HL-60 (cell line): ENCODE results near the gene TEKTIP1.
A peak's percentile ranks its signal among the peaks of the same experiment; 100 is the strongest.

Source experiments
- POLR2AphosphoS5 ChIP-seq: IDR thresholded peaks from 2 replicates; pipeline ENCODE4 v1.6.1; 2012; ENCODE audit warnings: low read depth
- TF ChIP-seq, protein P1 (sequence below): IDR thresholded peaks from one replicate; pipeline ENCODE4 v1.5.1; 2011; ENCODE audit warnings: low read length, control low read depth, inconsistent platforms; ENCODE audit not compliant: insufficient read depth

DNA sequence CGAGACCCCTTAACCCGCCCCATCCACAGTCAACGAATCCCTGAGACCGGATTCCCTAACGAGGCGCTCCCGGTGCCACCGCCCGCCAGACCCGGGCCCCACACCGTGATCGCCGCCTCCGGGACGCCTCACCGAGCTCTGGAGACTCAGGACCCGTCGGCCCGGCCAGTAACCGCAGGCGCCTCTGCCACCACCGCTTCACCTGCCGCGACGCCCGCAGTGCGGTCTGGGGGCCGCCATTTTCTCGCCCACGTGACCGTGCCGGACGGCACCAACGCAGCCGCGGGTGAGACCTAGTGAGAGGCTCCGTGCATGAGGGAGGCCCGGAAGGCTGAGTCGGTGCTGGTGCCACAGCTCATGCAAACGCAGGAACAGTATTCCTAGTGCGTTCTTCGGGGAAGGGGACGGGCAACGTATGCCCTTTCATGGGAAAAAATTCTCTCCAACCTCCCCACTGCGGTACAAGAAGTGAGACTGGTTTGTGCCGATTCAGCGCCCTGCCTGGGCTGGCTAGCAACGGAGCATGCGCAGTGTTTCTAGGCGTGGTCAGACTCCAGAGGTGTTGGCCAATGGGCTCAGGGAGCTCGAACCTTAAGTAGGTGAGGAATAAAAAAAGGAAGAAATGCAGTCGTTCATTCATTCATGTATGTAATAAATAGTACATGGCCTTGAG is 38.4 kb upstream of the TEKTIP1 start, which contains the start of gene DOHH:
- TF ChIP-seq, protein P1, sequence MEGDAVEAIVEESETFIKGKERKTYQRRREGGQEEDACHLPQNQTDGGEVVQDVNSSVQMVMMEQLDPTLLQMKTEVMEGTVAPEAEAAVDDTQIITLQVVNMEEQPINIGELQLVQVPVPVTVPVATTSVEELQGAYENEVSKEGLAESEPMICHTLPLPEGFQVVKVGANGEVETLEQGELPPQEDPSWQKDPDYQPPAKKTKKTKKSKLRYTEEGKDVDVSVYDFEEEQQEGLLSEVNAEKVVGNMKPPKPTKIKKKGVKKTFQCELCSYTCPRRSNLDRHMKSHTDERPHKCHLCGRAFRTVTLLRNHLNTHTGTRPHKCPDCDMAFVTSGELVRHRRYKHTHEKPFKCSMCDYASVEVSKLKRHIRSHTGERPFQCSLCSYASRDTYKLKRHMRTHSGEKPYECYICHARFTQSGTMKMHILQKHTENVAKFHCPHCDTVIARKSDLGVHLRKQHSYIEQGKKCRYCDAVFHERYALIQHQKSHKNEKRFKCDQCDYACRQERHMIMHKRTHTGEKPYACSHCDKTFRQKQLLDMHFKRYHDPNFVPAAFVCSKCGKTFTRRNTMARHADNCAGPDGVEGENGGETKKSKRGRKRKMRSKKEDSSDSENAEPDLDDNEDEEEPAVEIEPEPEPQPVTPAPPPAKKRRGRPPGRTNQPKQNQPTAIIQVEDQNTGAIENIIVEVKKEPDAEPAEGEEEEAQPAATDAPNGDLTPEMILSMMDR, result no peak
- peak; percentile 90 for TF ChIP-seq POLR2AphosphoS5
